ENCODE measurements around the gene KRTAP9-2.
"Not testable (repeated sequence)": the region's sequence is repeated elsewhere in the genome, so short reads cannot be mapped to it uniquely, and the experiment has no call there.

KRTAP9-2 gene, protein sequence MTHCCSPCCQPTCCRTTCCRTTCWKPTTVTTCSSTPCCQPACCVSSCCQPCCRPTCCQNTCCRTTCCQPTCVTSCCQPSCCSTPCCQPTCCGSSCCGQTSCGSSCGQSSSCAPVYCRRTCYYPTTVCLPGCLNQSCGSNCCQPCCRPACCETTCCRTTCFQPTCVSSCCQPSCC

DNA sequence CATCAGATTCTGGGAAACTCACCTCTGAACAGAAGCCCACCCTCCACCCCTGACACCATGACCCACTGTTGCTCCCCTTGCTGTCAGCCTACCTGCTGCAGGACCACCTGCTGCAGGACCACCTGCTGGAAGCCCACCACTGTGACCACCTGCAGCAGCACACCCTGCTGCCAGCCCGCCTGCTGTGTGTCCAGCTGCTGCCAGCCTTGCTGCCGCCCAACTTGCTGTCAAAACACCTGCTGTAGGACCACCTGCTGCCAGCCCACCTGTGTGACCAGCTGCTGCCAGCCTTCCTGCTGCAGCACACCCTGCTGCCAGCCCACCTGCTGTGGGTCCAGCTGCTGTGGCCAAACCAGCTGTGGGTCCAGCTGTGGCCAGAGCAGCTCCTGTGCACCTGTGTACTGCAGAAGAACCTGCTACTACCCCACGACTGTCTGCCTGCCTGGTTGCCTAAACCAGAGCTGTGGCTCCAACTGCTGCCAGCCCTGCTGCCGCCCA is at the start of gene KRTAP9-2:
Gene KRTAP9-2, plus strand, starts transcription at position 51 of the 498 bp plus-strand sequence. Its CDS starts 7 bp downstream, at position 58.
- not testable (repeated sequence) for DNase-seq (ENCODE audit: insufficient read length, low spot score); FAIRE-seq

DNA sequence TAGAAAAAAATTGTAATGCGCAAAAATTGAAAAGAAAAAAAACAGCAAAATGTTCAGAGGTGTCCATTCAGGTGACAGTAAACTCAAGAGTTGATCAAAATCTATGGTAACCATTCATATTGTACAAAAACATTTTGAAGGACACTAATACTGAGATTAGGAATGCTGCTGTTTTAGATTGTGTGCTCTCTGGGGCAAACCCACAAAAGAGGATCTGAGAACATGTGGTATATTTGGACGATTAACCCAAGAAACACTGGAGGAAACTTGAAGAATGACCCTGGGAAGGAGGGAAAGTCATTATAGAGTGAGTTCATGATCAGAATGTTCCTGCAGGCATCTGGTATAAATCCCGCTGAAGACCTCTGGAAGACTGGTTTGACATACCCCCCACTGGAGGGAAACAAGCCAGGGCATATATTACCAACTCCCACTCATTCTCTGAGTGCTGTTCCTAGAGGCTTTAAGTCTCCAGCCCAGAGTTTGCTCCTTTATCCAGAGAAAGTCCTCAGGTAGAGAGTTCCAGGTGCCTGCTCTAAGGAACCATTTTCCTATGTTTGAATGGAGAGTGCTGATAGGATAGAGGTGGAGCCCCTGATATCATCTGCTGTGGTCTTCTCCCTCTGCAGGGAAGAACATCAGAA is 49.6 kb upstream of the KRTAP9-2 start:
- peak; percentile 47 for FAIRE-seq

DNA sequence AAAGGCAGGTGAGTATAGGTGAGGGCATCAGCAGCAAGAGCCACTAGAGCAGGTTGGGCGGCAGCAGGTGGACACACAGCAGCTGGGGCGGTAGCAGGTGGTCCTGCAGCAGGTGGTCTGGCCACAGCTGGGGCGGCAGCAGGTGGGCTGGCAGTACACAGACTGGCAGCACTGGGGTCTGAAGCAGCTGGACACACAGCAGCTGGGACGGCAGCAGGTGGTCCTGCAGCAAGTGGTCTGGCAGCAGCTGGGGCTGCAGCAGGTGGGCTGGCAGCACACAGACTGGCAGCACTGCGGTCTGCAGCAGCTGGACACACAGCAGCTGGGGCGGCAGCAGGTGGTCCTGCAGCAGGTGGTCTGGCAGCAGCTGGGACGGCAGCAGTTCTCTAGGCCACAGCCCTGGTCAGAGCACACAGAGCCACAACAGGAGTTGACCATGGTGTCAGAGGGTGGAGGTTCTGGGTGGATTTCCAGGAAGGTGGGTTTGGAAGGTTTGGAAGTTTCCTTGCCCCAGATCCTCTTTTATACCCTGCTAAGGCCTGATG is 48.6 kb upstream of the KRTAP9-2 start, which contains the start of gene KRTAP4-2:
Gene KRTAP4-2, minus strand, starts transcription at position 495 of the 545 bp plus-strand sequence. Its CDS starts 57 bp downstream, at position 438.
- DNase-seq (ENCODE audit: insufficient read length, low spot score) = no peak
- no peak for FAIRE-seq

More for the DNA sequence above, 49.6 kb upstream of the KRTAP9-2 start:
- DNase-seq (ENCODE audit: insufficient read length, low spot score) = no peak

DNA sequence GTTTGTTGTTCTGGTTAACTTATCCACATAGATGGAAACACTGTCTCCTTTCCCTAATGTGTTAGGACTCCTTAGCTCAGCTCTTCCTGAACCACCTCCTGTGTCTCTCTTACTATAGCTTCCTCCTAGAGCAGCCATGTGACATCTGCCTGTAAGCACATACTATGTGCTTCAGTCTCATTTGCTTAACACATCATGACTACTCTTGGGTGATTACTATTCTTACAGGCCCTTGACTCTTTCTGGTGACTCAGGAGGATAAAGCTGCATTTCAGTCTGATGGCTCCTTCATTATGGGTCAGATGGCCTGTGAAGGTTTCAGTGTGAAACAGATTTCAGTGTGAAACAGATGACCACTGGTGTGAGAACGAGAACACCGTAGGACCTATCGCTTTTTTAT is 48.1 kb upstream of the KRTAP9-2 start:
- FAIRE-seq = no peak
- DNase-seq (ENCODE audit: insufficient read length, low spot score) = no peak

DNA sequence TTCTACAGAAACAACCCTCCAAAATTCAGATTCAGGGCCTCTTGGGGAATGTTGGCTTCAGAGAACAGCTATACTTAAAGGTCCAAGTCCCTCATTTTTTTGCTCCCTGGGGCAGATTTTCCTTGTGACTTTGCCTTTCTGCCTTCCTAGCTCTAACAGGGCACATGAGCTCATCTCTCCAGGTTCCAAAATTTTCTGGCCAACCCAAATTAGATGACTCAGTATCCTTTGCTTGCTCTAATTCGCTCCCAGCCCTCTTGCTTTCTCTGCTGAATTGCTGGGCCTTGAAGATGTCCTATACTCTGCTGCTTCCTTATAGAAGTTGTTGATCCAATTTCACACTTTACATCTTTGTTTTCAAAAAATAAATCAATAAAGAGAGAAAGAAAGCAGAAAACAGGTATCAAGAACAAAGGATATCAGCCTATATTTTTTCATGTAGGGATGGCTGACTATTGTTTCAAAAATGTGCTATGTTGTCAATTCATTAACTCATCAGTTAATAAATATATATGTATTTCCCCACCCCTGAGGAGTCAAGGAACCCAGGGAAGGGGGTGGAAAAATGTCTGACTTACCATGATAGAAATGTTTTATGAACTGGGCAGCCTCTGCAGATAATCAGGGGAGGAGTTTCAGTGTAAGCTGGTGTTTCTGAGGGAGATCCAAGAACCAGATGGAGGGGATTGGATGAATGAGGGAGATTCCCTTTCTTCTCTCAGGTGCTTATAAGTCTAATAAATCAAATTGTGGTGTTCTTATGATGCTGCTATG is 47.4 kb upstream of the KRTAP9-2 start:
- DNase-seq (ENCODE audit: insufficient read length, low spot score) = no peak
- no peak for FAIRE-seq

DNA sequence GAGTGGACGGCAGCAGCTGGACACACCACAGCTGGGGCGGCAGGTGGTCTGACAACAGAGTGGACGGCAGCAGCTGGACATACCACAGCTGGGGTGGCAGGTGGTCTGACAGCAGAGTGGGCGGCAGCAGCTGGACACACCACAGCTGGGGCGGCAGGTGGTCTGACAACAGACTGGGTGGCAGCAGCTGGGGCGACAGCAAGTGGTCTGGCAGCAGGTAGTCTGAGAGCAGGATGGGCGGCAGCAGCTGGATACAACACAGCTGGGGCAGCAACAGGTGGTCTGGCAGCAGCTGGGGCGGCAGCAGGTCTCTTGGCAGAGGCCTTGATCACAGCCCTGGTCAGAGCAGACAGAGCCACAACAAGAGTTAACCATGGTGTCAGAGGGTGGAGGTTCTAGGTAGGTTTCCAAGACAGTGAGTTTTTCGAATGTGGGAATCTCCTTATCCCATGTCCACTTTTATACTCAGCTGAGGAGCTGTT is 41.9 kb upstream of the KRTAP9-2 start, which contains the start of gene KRTAP4-1:
Gene KRTAP4-1, minus strand, starts transcription at position 432 of the 482 bp plus-strand sequence. Its CDS starts 57 bp downstream, at position 375.
- FAIRE-seq = no peak
- no peak for DNase-seq (ENCODE audit: insufficient read length, low spot score)

DNA sequence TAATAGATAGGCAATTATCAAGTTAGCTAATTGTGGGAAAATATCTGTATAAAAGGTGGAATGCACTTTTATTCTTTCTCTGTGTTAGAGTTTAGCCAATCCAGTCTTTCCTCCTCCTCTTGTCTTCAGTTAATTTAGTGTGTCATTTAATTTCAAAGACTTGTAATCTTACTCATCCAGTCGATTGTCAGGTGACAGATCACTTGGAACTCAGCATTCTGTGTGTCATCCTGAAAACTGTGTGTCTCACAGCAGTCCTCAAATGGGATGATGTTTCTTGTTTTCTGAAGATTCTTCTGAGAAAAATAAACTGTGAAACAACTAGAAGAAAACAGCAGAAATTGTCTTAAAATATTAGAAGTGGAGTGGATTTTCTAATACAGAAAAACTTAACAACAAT is 41.4 kb upstream of the KRTAP9-2 start:
- FAIRE-seq (no peak), DNase-seq (ENCODE audit: insufficient read length, low spot score) (no peak)

DNA sequence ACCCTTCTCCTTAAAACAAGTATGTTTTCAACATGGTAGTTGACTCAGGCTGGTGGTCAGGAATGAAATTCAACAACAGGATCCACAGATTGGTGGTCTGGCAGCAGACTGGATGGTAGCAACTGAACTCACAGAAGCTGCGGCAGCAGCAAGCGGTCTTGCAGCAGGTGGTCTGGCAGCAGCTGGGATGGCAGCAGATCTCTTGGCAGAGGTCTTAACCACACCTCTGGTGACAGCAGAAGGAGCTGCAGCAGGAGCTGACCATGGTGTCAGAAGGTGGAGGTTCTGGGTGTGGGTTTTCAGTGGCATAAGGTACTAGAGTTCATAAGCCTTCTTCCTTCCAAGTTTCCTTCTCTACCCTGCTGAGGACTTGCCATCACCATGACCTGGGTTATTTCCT is 39.6 kb upstream of the KRTAP9-2 start:
- DNase-seq (ENCODE audit: insufficient read length, low spot score) (no peak), FAIRE-seq (no peak)

DNA sequence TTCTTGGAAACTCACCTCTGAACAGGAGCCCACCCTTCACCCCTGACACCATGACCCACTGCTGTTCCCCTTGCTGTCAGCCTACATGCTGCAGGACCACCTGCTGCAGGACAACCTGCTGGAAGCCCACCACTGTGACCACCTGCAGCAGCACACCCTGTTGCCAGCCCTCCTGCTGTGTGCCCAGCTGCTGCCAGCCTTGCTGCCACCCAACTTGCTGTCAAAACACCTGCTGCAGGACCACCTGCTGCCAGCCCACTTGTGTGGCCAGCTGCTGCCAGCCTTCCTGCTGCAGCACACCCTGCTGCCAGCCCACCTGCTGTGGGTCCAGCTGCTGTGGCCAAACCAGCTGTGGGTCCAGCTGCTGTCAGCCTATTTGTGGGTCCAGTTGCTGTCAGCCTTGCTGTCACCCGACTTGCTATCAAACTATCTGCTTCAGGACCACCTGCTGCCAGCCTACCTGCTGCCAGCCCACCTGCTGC is 36.6 kb upstream of the KRTAP9-2 start, which contains the start of gene KRTAP9-1:
Gene KRTAP9-1, plus strand, starts transcription at position 51 of the 482 bp plus-strand sequence. Its CDS starts 0 bp downstream, at position 51.
- not testable (repeated sequence) for DNase-seq (ENCODE audit: insufficient read length, low spot score); FAIRE-seq

DNA sequence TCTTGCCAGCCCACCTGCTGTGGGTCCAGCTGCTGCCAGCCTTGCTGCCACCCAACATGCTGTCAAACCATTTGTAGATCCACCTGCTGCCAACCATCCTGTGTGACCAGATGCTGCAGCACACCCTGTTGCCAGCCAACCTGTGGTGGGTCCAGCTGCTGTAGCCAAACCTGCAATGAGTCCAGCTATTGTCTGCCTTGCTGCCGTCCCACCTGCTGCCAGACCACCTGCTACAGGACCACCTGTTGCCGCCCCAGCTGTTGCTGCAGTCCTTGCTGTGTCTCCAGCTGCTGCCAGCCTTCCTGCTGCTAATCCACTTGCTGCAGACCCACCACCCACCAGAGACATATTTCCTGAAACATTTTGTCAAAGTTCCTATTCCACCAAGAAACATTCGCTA is 36.1 kb upstream of the KRTAP9-2 start:
- FAIRE-seq (no peak), DNase-seq (ENCODE audit: insufficient read length, low spot score) (no peak)

DNA sequence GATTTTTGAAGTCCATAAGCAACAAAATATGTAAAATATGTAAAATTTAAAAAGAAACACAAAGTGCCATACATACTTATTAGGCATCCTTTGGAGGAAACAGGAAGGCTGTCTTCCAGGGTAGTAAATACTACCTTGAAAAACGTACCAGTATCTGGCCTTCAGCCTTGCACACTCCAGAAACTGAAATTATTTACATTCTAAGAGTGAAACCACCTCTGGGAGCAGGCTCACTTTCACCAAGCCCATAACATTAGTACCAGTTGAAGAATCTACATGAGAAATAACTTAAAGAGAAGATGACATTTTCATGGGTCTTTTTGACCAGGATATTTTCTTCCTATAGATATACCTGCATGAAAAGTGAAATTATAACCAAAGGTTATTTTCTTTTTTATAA is 30.4 kb upstream of the KRTAP9-2 start:
- peak; percentile 85 for FAIRE-seq

DNA sequence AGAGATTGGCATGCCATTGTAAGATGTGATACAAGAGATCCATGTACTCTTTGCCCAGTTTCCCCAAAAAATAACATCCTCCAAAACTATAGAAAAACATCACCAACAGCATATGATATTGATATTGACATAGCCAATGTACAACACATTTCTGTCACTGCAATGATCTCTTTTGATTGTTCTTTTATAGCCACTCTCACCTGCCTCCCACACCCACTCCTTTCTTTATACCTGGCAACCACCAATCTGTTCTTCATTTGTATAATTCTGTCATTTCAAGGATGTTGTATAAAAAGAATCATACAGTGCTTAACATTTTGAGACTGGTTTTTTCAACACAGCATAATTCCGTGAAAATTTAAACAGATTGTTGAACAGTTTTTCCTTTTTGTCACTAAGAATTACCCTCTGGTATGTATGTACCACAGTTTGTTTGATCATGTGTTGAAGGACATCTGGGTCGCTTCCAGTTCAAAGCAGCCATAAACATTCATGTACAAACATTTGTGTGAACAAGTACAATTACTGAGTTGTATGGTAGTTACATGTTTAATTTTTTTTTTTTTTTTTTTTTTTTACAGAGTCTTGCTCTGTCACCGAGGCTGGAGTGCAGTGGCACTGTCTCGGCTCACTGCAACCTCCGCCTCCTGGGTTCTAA is 26.9 kb upstream of the KRTAP9-2 start:
- FAIRE-seq (no peak), DNase-seq (ENCODE audit: insufficient read length, low spot score) (no peak)

More for the DNA sequence above, 30.4 kb upstream of the KRTAP9-2 start:
- DNase-seq (ENCODE audit: insufficient read length, low spot score) = peak; percentile 27

DNA sequence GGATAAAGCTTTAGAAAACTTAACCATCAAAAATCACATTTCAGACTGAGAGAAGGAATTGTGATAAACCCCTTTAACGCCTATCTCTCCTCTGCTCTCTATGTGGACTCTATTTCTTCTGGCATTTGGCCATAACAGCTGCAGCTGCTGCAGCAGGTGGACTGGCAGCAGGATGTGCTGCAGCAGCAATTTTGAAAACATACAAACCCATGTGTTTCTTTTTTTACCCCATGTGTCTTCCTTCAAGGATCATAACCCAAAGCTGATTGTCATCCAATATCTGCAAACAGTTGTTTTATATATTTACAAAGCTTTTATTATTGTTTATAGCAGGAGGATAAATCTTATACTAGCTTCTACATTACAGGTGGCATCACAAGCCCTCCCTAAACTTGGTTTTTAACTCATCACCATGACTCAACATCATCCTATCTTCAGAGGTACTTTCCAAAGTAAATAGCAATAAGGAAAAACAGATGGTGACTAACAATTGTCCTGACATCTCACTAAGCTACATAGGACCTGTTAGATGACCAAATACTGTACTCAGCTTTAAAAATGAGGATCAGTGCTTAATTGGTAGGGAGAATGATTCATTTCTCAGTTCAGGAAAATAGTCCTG is 14.5 kb upstream of the KRTAP9-2 start:
- FAIRE-seq (no peak), DNase-seq (ENCODE audit: insufficient read length, low spot score) (no peak)

DNA sequence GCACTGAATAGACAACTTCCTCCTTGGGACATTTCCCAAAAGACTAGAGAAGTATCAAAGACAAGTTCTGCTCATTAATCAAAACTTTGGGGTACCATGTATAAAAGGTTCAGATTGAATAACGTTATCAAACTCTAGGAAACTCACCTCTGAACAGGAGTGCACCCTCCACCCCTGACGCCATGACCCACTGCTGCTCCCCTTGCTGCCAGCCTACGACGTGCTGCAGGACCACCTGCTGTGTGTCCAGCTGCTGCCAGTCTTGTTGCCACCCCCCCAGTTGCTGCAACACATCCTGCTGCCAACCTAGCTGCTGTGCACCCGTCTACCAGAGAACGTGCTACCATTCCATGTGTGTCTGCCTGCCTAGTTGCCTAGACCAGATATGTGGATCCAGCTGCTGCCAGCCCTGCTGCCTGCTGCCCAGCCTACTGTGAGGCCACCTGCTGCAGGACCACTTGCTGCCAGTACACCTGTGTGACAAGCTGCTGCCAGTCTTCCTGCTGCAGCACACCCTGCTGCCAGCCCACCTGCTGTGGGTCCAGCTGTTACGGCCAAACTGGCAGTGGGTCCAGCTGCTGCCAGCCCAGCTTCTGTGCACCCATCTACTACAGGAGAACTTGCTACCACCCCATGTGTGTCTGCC is 13.8 kb upstream of the KRTAP9-2 start:
- DNase-seq (ENCODE audit: insufficient read length, low spot score) (no peak), FAIRE-seq (no peak)

DNA sequence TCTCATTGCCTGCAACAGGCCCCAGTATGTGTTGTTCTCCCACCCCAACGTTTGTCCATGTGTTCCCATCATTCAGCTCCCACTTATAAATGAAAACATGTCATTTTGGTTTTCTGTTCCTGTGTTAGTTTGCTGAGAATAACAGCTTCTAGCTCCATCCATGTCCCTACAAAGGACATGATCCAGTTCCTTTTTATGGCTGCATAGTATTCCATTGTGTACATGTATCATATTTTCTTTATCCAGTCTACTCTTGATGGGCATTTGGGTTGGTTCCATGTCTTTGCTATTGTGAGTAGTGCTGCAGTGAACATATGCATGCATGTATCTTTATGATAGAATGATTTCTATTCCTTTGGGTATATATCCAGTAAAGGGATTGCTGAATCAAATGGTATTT is 10.8 kb upstream of the KRTAP9-2 start:
- no peak for DNase-seq (ENCODE audit: insufficient read length, low spot score)
- no peak for FAIRE-seq

DNA sequence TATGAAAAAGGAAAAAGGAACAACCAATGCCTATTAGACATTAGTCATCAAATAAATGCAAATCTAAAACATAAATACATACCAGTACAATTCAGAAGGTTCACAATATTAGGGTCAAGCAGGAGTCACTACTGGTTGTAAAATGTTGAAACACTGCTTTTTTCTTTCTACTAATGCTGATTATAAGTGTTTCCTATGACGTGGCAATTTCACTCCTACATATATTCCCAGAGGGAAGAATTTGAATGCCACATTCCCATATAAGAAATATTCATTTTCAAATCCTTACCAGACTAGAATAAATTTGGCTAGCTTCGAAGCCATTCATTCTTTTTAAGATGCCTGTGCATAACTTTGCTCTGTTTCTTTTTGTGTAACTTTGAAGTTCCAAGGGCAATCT is 2.6 kb upstream of the KRTAP9-2 start:
- FAIRE-seq = no peak
- DNase-seq (ENCODE audit: insufficient read length, low spot score) = no peak

DNA sequence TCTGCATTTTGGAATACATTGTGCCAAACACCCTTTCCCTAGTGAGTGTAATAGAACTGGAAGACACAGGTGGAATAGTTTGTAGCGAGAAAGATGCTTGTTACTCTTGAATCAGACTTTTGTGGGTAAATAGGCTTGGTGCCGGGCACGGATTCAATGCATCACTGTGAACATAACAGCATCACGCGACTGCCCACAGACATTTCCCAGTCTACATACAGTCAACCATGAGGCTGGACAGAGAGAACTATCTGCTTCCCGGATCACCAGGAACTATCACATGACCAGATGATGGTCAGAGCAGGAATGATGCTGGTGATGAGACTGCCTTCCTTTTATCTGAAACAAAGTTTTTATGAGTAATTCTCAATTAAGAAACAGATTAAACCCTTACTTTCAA is 397 bp upstream of the KRTAP9-2 start:
- FAIRE-seq = no peak
- DNase-seq (ENCODE audit: insufficient read length, low spot score) = no peak

DNA sequence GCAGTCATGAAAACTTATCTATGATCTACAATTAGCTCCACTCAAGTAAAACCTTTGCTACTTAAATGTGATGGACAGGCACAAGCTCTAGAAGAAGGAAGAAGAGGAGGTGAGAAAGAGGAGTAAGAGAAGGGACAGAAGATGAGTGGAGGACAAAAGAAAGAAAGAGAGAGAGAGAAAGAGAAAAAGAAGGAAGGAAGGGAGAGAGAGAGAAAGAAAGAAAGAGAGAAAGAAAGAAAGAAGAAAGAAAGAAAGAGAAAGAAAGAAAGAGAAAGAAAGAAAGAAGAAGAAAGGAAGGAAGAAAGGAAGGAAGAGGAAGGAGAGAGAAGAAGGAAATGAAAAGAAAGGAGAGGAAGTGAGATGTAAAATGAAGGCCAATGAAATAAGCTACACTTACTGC is 3.6 kb downstream of the KRTAP9-2 start:
- FAIRE-seq = no peak
- DNase-seq (ENCODE audit: insufficient read length, low spot score) = no peak

DNA sequence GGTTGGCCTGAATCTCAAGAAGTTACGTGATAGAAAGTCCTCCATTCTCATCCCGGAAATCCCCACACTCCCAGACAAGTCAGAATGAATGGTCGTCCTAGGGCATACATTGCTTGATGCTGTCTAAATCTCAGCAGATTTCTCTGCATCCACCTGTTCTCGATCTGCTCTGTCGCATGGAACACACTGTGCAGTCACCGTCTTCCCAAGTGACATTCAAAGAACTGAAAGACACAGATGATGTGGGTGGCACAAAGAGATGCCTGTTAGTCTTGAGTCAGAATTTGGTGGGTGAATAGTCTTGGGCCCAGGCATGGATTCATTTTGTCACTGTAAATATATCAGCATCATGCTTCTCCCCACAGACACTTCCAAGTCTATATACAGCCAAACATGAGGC is 5.3 kb downstream of the KRTAP9-2 start:
- FAIRE-seq (no peak), DNase-seq (ENCODE audit: insufficient read length, low spot score) (no peak)

Measured in GM19239 (cell line).